OCI-LY3 (cell line): ENCODE data around the gene GNAI3.

Experiments
- CTCF ChIP-seq: fragments of 200-600, 300-600 bp; sonication (generic); IDR thresholded peaks from 2 replicates; pipeline ENCODE4 v1.5.1; 2014; ENCODE audit warnings: antibody characterized with exemption, low read length, low read depth
- EZH2phosphoT487 ChIP-seq: fragments of 200-600 bp; shearing (Covaris generic); IDR thresholded peaks from 2 replicates; pipeline ENCODE4 v1.6.1; 2018; ENCODE audit warnings: antibody characterized with exemption, mixed run types, low read depth

GRCh38 chr1:109547463-109548320, 723 bp upstream of the GNAI3 start:
- no peak for TF ChIP-seq CTCF
- no peak for TF ChIP-seq EZH2phosphoT487
